ENCODE measurements around the gene KDM5C. TPM values are rescaled to one million over a fixed set of nuclear protein-coding genes. Genes with fewer than 3 reads are reported as not detected.

Gene KDM5C
- total and polyA plus RNA-seq, 9 of the 15 experiments (the other 6 are each of a cell fraction or from before 2014, with no cell fraction given) = 0.62 to 136 (median 52.4) TPM

GRCh38 chrX:53239474-53239873 is 14.5 kb upstream of the KDM5C start:
- DNase-seq (ENCODE audit: extremely low read depth in 1 of 4, low spot score in 3 of 4) = peak in 3 of 4 experiments; percentile 36 to 44 (median 41)
- WGBS (ENCODE audit: insufficient coverage, low coverage, missing lambda C conversion rate) = 78% methylated on average over 5 of the region's 6 CpGs
- Histone ChIP-seq H3K79me2 (ENCODE audit: control insufficient read depth, insufficient read depth, low read length) (no peaks in the 10 kb centered on the region), H3K4me2 (ENCODE audit: insufficient read depth, low read length) (no peak overlapping the region), H3K27ac (ENCODE audit: extremely low read depth, low read depth, low read length) (no peak overlapping the region), H3K9ac (ENCODE audit: insufficient read depth in 1 of 2, low read depth in 2 of 2, low read length in 2 of 2) (no peak overlapping the region), H3K9me3 (replicated peaks; ENCODE audit: control insufficient read depth, insufficient read depth, low read depth, low read length) (no peaks in the 10 kb centered on the region), H4K20me1 (replicated peaks; ENCODE audit: control insufficient read depth, insufficient read depth, low read length) (no peaks in the 10 kb centered on the region; the same call in 1 of the 2 replicates), H3K27me3 (ENCODE audit: control insufficient read depth in 2 of 2, insufficient read depth in 2 of 2, low read length in 2 of 2) (no peaks in the 10 kb centered on the region), H3K4me3 (no peak overlapping the region), H2AFZ (ENCODE audit: low read depth, low read length) (no peak overlapping the region), H3K9me1 (ENCODE audit: control insufficient read depth, insufficient read depth, low read length) (no peaks in the 10 kb centered on the region), H3K4me1 (replicated peaks in 1 of 2; ENCODE audit: control insufficient read depth in 2 of 2, insufficient read depth in 2 of 2, low read length in 2 of 2) (0 out of 5 replicates have a peak, but pooled peaks cover 0 to under 1% of the 10 kb centered on the region in 2 experiments), H3K36me3 (ENCODE audit: control insufficient read depth, insufficient read depth, low read length) (peaks cover 49% of the 10 kb centered on the region; the same call in 2 of the 3 replicates)
- in situ Hi-C loops (cut with MboI) (no loop called here), intact Hi-C loops (cut with micrococcal nuclease) (no loop called here)
- ChIA-PET POLR2A (interaction anchor here (0.5 to 1.6 kb wide), 7 partner anchors 10 to 1009 kb away, joined by 3 to 6 read pairs (median 3); no protein-coding TSS in a partner anchor), CTCF (ENCODE audit: low intra/inter-chr PET ratio) (no interaction called here)
- no TSS peak for BruUV-seq (replicated peaks)
- TF ChIP-seq, protein P1, sequence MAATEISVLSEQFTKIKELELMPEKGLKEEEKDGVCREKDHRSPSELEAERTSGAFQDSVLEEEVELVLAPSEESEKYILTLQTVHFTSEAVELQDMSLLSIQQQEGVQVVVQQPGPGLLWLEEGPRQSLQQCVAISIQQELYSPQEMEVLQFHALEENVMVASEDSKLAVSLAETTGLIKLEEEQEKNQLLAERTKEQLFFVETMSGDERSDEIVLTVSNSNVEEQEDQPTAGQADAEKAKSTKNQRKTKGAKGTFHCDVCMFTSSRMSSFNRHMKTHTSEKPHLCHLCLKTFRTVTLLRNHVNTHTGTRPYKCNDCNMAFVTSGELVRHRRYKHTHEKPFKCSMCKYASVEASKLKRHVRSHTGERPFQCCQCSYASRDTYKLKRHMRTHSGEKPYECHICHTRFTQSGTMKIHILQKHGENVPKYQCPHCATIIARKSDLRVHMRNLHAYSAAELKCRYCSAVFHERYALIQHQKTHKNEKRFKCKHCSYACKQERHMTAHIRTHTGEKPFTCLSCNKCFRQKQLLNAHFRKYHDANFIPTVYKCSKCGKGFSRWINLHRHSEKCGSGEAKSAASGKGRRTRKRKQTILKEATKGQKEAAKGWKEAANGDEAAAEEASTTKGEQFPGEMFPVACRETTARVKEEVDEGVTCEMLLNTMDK (IDR thresholded peaks at IDR 0.05; ENCODE audit: borderline replicate concordance, insufficient read depth, low read depth, low read length, poor library complexity, severe bottlenecking) = peak; percentile 76
- TF ChIP-seq SIN3A (IDR thresholded peaks at IDR 0.05; ENCODE audit: borderline replicate concordance in 2 of 2, control insufficient read depth in 1 of 2, low read depth in 2 of 2, low read length in 2 of 2) (no peak), NRF1 (conservative IDR thresholded peaks at IDR 0.05 in 1 of 2, IDR thresholded peaks at IDR 0.05 in 1 of 2) (no peak), CTCF (IDR thresholded peaks at IDR 0.05 in 2 of 3, conservative IDR thresholded peaks at IDR 0.05 in 1 of 3; ENCODE audit: insufficient read depth in 2 of 3, low read depth in 1 of 3, low read length in 3 of 3) (peak in 2 of 3 experiments; percentile 31 to 37; a peak in 2 of 6 replicates), SP2 (IDR thresholded peaks at IDR 0.05; ENCODE audit: extremely low read depth, low read depth, low read length, poor library complexity, severe bottlenecking) (peak; percentile 50)
- no peak for FAIRE-seq
- peak; percentile 87 for ATAC-seq
